HepG2 (cell line): ENCODE results near the gene TEFM. TPM values are rescaled to one million over a fixed set of nuclear protein-coding genes. Genes with fewer than 3 reads are reported as not detected.

Source experiments
- BCL6 ChIP-seq: IDR thresholded peaks from 2 replicates; pipeline ENCODE4 v1.6.1; 2016; ENCODE audit warnings: missing genetic modification reagents, missing compliant biosample characterization
- CENPX ChIP-seq: sonication (generic); formaldehyde crosslinking; IDR thresholded peaks from 2 replicates; pipeline ENCODE4 v1.9.0; 2021; ENCODE audit warnings: mild to moderate bottlenecking, missing genetic modification reagents, moderate library complexity
- HES4 ChIP-seq: sonication (generic); formaldehyde crosslinking; IDR thresholded peaks from 2 replicates; pipeline ENCODE4 v1.9.0; 2021; ENCODE audit warnings: mild to moderate bottlenecking, missing genetic modification reagents, borderline replicate concordance
- HNF4A ChIP-seq: sonication (generic); formaldehyde crosslinking; IDR thresholded peaks from 2 replicates; pipeline ENCODE4 v1.4.0; 2020; ENCODE audit warnings: missing genetic modification reagents
- KDM3A ChIP-seq: IDR thresholded peaks from 2 replicates; pipeline ENCODE4 v1.6.1; 2018; ENCODE audit warnings: low read depth, missing compliant biosample characterization
- MXI1 ChIP-seq: IDR thresholded peaks from 3 replicates; pipeline ENCODE4 v1.6.1; 2012; ENCODE audit warnings: low read depth, low read length, inconsistent platforms, borderline replicate concordance
- NAIF1 ChIP-seq: sonication (generic); formaldehyde crosslinking; IDR thresholded peaks from 2 replicates; pipeline ENCODE4 v1.5.0; 2020; ENCODE audit warnings: mild to moderate bottlenecking, missing genetic modification reagents, borderline replicate concordance
- NFIC ChIP-seq: IDR thresholded peaks from 2 replicates; pipeline ENCODE4 v1.6.1; 2012; ENCODE audit warnings: mild to moderate bottlenecking, low read length, inconsistent platforms
- NR2F2 ChIP-seq: IDR thresholded peaks from 2 replicates; pipeline ENCODE4 v1.6.1; 2012; ENCODE audit warnings: low read depth, inconsistent platforms, borderline replicate concordance
- SAP130 ChIP-seq: IDR thresholded peaks from 2 replicates; pipeline ENCODE4 v1.6.1; 2016; ENCODE audit warnings: low read depth
- TCF7 ChIP-seq: sonication (generic); IDR thresholded peaks from 2 replicates; pipeline ENCODE4 v1.6.1; 2016; ENCODE audit warnings: antibody characterized with exemption, low read depth
- ZNF367 ChIP-seq: sonication (generic); formaldehyde crosslinking; IDR thresholded peaks from 2 replicates; pipeline ENCODE4 v1.4.0; 2020; ENCODE audit warnings: missing genetic modification reagents, borderline replicate concordance
- ZNF782 ChIP-seq: sonication (generic); formaldehyde crosslinking; IDR thresholded peaks from 2 replicates; pipeline ENCODE4 v1.4.0; 2020; ENCODE audit warnings: missing genetic modification reagents, mild to moderate bottlenecking, borderline replicate concordance
- ZSCAN22 ChIP-seq: sonication (generic); formaldehyde crosslinking; IDR thresholded peaks from 2 replicates; pipeline ENCODE4 v1.4.0; 2020; ENCODE audit warnings: mild to moderate bottlenecking, missing genetic modification reagents
- polyA plus RNA-seq, 8 experiments: library from polyadenylated mRNA; depleted of rRNA in 3 of 8; stranded (reverse) in 7 of 8; unstranded in 1 of 8; fragments of >200 nt; fragmentation: Illumina TruSeq in 4 of 8; extraction: Trizol in 4 of 8; gene quantifications; 2 replicates each; pipeline versions ENCODE4 v1.2.1 to v1.2.3, GENCODE V29; 2011 to 2016; ENCODE audit warnings: low read depth in 4 of 8, missing spikeins in 1 of 8, mixed read lengths in 1 of 8; ENCODE audit not compliant: insufficient read depth in 1 of 8
- total RNA-seq, 5 experiments: library from RNA; depleted of rRNA; stranded (reverse); fragments of >200 nt; fragmentation: Illumina TruSeq; extraction: Trizol; gene quantifications; 2 replicates each; pipeline ENCODE4 v1.2.3, GENCODE V29; 2016; ENCODE audit warnings: low read depth in 1 of 5
- TF ChIP-seq, protein P1 (sequence below): IDR thresholded peaks from 2 replicates; pipeline ENCODE4 v1.6.1; 2012; ENCODE audit warnings: low read depth, low read length, improper control_type of control experiment
- TF ChIP-seq, protein P2 (sequence below): sonication (generic); formaldehyde crosslinking; IDR thresholded peaks from 2 replicates; pipeline ENCODE4 v1.5.0; 2020; ENCODE audit warnings: missing genetic modification reagents, mild to moderate bottlenecking, borderline replicate concordance
- TF ChIP-seq, protein P3 (sequence below): IDR thresholded peaks from 2 replicates; pipeline ENCODE4 v1.6.1; 2016; ENCODE audit warnings: mild to moderate bottlenecking
- TF ChIP-seq, protein P4 (sequence below): sonication (generic); IDR thresholded peaks from 2 replicates; pipeline ENCODE4 v1.6.1; 2016; ENCODE audit warnings: low read depth, borderline replicate concordance
- TF ChIP-seq, protein P5 (sequence below): sonication (generic); formaldehyde crosslinking; IDR thresholded peaks from 2 replicates; pipeline ENCODE4 v1.4.0; 2020; ENCODE audit warnings: low read depth, missing genetic modification reagents
- TF ChIP-seq, protein P6 (sequence below): sonication (generic); formaldehyde crosslinking; IDR thresholded peaks from 2 replicates; pipeline ENCODE4 v1.4.0; 2020; ENCODE audit warnings: missing genetic modification reagents

Gene TEFM
- total and polyA plus RNA-seq, 2 of the 13 experiments (the other 11 are each of a cell fraction or from before 2014, with no cell fraction given): 7.0 to 20.0 TPM

DNA sequence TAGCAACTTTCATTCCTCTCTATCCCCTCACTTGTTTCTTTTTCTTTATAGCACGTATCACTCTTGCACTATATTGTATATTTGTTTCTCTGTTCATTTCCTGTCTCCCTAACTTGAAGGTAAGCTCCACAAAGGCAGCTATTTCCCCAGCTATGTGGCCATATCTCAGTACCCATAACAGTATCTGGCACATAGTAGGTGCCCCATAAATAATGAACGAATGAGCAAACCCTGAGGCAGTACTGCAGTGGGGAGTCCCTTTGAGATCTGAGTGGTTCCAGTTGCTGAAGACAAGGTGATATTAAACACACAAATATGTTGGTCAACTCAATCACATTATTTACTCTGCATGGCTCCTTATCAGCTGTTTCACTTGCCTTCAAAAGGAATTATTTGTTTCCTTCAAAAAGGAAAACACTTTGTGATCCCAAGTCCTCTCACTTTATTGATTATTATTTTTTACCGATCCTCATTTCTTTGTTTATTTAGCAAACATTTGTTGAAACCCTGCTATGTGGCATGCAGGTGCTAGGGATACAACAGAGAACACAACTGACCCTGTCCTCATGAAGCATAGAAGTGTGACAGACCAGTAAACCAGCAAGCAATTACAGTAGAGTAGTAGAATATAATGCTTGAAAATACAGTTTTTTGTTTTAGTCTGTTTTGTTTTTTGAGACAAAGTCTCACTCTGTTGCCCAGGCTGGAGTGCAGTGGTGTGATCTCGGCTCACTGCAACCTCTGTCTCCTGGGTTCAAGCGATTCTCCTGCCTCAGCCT, 10.0 kb upstream of the TEFM start (continued):
- TF ChIP-seq, protein P1, sequence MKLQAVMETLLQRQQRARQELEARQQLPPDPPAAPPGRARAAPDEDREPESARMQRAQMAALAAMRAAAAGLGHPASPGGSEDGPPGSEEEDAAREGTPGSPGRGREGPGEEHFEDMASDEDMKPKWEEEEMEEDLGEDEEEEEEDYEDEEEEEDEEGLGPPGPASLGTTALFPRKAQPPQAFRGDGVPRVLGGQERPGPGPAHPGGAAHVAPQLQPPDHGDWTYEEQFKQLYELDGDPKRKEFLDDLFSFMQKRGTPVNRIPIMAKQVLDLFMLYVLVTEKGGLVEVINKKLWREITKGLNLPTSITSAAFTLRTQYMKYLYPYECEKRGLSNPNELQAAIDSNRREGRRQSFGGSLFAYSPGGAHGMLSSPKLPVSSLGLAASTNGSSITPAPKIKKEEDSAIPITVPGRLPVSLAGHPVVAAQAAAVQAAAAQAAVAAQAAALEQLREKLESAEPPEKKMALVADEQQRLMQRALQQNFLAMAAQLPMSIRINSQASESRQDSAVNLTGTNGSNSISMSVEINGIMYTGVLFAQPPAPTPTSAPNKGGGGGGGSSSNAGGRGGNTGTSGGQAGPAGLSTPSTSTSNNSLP: peak; percentile 92
- TF ChIP-seq, protein P2, sequence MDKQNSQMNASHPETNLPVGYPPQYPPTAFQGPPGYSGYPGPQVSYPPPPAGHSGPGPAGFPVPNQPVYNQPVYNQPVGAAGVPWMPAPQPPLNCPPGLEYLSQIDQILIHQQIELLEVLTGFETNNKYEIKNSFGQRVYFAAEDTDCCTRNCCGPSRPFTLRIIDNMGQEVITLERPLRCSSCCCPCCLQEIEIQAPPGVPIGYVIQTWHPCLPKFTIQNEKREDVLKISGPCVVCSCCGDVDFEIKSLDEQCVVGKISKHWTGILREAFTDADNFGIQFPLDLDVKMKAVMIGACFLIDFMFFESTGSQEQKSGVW: no peak
- TF ChIP-seq NAIF1 (CRISPR knock-in tag) (no peak), NR2F2 (peak; percentile 72), BCL6 (CRISPR knock-in tag) (peak; percentile 80), NFIC (peak; percentile 87), ZNF367 (no peak), HES4 (CRISPR knock-in tag) (no peak), ZNF782 (no peak), HNF4A (CRISPR knock-in tag) (peak; percentile 41; the same call in 1 of the 2 replicates), TCF7 (peak; percentile 95), CENPX (CRISPR knock-in tag) (no peak), KDM3A (CRISPR knock-in tag) (no peak), SAP130 (peak; percentile 55), MXI1 (peak; percentile 10; the same call in 1 of the 3 replicates), ZSCAN22 (CRISPR knock-in tag) (no peak)
- TF ChIP-seq, protein P3, sequence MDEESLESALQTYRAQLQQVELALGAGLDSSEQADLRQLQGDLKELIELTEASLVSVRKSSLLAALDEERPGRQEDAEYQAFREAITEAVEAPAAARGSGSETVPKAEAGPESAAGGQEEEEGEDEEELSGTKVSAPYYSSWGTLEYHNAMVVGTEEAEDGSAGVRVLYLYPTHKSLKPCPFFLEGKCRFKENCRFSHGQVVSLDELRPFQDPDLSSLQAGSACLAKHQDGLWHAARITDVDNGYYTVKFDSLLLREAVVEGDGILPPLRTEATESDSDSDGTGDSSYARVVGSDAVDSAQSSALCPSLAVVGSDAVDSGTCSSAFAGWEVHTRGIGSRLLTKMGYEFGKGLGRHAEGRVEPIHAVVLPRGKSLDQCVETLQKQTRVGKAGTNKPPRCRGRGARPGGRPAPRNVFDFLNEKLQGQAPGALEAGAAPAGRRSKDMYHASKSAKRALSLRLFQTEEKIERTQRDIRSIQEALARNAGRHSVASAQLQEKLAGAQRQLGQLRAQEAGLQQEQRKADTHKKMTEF (CRISPR knock-in tag): peak; percentile 81
- TF ChIP-seq, protein P4, sequence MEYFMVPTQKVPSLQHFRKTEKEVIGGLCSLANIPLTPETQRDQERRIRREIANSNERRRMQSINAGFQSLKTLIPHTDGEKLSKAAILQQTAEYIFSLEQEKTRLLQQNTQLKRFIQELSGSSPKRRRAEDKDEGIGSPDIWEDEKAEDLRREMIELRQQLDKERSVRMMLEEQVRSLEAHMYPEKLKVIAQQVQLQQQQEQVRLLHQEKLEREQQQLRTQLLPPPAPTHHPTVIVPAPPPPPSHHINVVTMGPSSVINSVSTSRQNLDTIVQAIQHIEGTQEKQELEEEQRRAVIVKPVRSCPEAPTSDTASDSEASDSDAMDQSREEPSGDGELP: peak; percentile 92
- TF ChIP-seq, protein P5, sequence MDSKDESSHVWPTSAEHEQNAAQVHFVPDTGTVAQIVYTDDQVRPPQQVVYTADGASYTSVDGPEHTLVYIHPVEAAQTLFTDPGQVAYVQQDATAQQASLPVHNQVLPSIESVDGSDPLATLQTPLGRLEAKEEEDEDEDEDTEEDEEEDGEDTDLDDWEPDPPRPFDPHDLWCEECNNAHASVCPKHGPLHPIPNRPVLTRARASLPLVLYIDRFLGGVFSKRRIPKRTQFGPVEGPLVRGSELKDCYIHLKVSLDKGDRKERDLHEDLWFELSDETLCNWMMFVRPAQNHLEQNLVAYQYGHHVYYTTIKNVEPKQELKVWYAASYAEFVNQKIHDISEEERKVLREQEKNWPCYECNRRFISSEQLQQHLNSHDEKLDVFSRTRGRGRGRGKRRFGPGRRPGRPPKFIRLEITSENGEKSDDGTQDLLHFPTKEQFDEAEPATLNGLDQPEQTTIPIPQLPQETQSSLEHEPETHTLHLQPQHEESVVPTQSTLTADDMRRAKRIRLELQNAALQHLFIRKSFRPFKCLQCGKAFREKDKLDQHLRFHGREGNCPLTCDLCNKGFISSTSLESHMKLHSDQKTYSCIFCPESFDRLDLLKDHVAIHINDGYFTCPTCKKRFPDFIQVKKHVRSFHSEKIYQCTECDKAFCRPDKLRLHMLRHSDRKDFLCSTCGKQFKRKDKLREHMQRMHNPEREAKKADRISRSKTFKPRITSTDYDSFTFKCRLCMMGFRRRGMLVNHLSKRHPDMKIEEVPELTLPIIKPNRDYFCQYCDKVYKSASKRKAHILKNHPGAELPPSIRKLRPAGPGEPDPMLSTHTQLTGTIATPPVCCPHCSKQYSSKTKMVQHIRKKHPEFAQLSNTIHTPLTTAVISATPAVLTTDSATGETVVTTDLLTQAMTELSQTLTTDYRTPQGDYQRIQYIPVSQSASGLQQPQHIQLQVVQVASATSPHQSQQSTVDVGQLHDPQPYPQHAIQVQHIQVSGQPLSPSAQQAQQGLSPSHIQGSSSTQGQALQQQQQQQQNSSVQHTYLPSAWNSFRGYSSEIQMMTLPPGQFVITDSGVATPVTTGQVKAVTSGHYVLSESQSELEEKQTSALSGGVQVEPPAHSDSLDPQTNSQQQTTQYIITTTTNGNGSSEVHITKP (CRISPR knock-in tag): no peak
- TF ChIP-seq, protein P6, sequence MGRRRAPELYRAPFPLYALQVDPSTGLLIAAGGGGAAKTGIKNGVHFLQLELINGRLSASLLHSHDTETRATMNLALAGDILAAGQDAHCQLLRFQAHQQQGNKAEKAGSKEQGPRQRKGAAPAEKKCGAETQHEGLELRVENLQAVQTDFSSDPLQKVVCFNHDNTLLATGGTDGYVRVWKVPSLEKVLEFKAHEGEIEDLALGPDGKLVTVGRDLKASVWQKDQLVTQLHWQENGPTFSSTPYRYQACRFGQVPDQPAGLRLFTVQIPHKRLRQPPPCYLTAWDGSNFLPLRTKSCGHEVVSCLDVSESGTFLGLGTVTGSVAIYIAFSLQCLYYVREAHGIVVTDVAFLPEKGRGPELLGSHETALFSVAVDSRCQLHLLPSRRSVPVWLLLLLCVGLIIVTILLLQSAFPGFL (CRISPR knock-in tag): no peak
